ENCODE measurements around the gene BRD4.

GRCh38 chr19:15283141-15283883 is 49.0 kb downstream of the BRD4 start:
- TF ChIP-seq, protein P1, sequence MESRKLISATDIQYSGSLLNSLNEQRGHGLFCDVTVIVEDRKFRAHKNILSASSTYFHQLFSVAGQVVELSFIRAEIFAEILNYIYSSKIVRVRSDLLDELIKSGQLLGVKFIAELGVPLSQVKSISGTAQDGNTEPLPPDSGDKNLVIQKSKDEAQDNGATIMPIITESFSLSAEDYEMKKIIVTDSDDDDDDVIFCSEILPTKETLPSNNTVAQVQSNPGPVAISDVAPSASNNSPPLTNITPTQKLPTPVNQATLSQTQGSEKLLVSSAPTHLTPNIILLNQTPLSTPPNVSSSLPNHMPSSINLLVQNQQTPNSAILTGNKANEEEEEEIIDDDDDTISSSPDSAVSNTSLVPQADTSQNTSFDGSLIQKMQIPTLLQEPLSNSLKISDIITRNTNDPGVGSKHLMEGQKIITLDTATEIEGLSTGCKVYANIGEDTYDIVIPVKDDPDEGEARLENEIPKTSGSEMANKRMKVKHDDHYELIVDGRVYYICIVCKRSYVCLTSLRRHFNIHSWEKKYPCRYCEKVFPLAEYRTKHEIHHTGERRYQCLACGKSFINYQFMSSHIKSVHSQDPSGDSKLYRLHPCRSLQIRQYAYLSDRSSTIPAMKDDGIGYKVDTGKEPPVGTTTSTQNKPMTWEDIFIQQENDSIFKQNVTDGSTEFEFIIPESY (IDR thresholded peaks at IDR 0.05) = no peak
- no peak for TF ChIP-seq SUZ12 (IDR thresholded peaks at IDR 0.05; ENCODE audit: unreplicated experiment)
- TF ChIP-seq, protein P2, sequence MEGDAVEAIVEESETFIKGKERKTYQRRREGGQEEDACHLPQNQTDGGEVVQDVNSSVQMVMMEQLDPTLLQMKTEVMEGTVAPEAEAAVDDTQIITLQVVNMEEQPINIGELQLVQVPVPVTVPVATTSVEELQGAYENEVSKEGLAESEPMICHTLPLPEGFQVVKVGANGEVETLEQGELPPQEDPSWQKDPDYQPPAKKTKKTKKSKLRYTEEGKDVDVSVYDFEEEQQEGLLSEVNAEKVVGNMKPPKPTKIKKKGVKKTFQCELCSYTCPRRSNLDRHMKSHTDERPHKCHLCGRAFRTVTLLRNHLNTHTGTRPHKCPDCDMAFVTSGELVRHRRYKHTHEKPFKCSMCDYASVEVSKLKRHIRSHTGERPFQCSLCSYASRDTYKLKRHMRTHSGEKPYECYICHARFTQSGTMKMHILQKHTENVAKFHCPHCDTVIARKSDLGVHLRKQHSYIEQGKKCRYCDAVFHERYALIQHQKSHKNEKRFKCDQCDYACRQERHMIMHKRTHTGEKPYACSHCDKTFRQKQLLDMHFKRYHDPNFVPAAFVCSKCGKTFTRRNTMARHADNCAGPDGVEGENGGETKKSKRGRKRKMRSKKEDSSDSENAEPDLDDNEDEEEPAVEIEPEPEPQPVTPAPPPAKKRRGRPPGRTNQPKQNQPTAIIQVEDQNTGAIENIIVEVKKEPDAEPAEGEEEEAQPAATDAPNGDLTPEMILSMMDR (IDR thresholded peaks at IDR 0.05 in 2 of 3, conservative IDR thresholded peaks at IDR 0.05 in 1 of 3; ENCODE audit: control insufficient read depth in 2 of 3, extremely low read depth in 1 of 3, insufficient read depth in 1 of 3, low read depth in 3 of 3, low read length in 3 of 3) = no peak
- TF ChIP-seq, protein P3, sequence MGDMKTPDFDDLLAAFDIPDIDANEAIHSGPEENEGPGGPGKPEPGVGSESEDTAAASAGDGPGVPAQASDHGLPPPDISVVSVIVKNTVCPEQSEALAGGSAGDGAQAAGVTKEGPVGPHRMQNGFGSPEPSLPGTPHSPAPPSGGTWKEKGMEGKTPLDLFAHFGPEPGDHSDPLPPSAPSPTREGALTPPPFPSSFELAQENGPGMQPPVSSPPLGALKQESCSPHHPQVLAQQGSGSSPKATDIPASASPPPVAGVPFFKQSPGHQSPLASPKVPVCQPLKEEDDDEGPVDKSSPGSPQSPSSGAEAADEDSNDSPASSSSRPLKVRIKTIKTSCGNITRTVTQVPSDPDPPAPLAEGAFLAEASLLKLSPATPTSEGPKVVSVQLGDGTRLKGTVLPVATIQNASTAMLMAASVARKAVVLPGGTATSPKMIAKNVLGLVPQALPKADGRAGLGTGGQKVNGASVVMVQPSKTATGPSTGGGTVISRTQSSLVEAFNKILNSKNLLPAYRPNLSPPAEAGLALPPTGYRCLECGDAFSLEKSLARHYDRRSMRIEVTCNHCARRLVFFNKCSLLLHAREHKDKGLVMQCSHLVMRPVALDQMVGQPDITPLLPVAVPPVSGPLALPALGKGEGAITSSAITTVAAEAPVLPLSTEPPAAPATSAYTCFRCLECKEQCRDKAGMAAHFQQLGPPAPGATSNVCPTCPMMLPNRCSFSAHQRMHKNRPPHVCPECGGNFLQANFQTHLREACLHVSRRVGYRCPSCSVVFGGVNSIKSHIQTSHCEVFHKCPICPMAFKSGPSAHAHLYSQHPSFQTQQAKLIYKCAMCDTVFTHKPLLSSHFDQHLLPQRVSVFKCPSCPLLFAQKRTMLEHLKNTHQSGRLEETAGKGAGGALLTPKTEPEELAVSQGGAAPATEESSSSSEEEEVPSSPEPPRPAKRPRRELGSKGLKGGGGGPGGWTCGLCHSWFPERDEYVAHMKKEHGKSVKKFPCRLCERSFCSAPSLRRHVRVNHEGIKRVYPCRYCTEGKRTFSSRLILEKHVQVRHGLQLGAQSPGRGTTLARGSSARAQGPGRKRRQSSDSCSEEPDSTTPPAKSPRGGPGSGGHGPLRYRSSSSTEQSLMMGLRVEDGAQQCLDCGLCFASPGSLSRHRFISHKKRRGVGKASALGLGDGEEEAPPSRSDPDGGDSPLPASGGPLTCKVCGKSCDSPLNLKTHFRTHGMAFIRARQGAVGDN (IDR thresholded peaks at IDR 0.05) = no peak
- TF ChIP-seq CHD1 (IDR thresholded peaks at IDR 0.05; ENCODE audit: low read depth, low read length) = no peak
- TF ChIP-seq EZH2 (IDR thresholded peaks at IDR 0.05; ENCODE audit: borderline replicate concordance, control insufficient read depth, low read depth, low read length) = no peak
- TF ChIP-seq TAF1 (IDR thresholded peaks at IDR 0.05; ENCODE audit: borderline replicate concordance, low read depth, low read length) = no peak
- no peak for TF ChIP-seq TBL1XR1 (IDR thresholded peaks at IDR 0.05; ENCODE audit: low read depth, low read length)
- TF ChIP-seq ATF3 (IDR thresholded peaks at IDR 0.05; ENCODE audit: borderline replicate concordance, extremely low read depth, low read depth, low read length) = no peak
- no peak for TF ChIP-seq POLR2A (IDR thresholded peaks at IDR 0.05; ENCODE audit: low read depth, low read length)
- TF ChIP-seq NR2C2 (IDR thresholded peaks at IDR 0.05; ENCODE audit: borderline replicate concordance, control insufficient read depth, insufficient read length, low read depth) = no peak
- TF ChIP-seq GATAD2B (conservative IDR thresholded peaks at IDR 0.05; ENCODE audit: low read depth) = no peak
